ENCODE measurements around the gene CENPF. TPM values are rescaled to one million over a fixed set of nuclear protein-coding genes. Genes with fewer than 3 reads are reported as not detected.

Gene CENPF
- total and polyA plus RNA-seq, 2 donors from 2014 or later, result 0.39 to 3.3 TPM

- no peak overlapping the region for H3K4me3 ChIP-seq (ENCODE audit: low read length in 3 of 3)
- no peaks in the 10 kb centered on the region for H3K36me3 ChIP-seq (ENCODE audit: control insufficient read depth in 2 of 3, insufficient read depth in 3 of 3, low read length in 3 of 3)
- H3K27me3 ChIP-seq (ENCODE audit: control insufficient read depth, insufficient read depth, low read length), result no peaks in the 10 kb centered on the region
- no peaks in the 10 kb centered on the region for H3K9me3 ChIP-seq (ENCODE audit: control insufficient read depth in 2 of 3, insufficient read depth in 1 of 3, low read length in 3 of 3)
- peak; percentile 43 for TF ChIP-seq CTCF (IDR thresholded peaks at IDR 0.05; ENCODE audit: borderline replicate concordance, extremely low read depth, insufficient read depth)
- no peaks in the 10 kb centered on the region for H3K4me1 ChIP-seq (ENCODE audit: control insufficient read depth in 2 of 3, insufficient read depth in 2 of 3, low read depth in 1 of 3, low read length in 3 of 3)
- no peak overlapping the region for H3K9ac ChIP-seq (ENCODE audit: low read length in 3 of 3)
- intact Hi-C loops (cut with DNase I), result no loop called here
- FAIRE-seq, result peak; percentile 35
- DNase-seq, result peak in 2 of 5 donors; percentile 37 to 58
- H3K27ac ChIP-seq (ENCODE audit: low read depth in 2 of 2, low read length in 2 of 2), result no peak overlapping the region
Measured at GRCh38 chr1:214637722-214638458, 34.9 kb downstream of the CENPF start.

- no peaks in the 10 kb centered on the region for H3K27me3 ChIP-seq (ENCODE audit: control insufficient read depth, insufficient read depth, low read length)
- no peaks in the 10 kb centered on the region for H3K4me1 ChIP-seq (ENCODE audit: control insufficient read depth in 2 of 3, insufficient read depth in 2 of 3, low read depth in 1 of 3, low read length in 3 of 3)
- H3K4me3 ChIP-seq (ENCODE audit: low read length in 3 of 3), result no peak overlapping the region
- intact Hi-C loops (cut with DNase I), result no loop called here
- FAIRE-seq (no peak), DNase-seq (no peak)
- H3K9ac ChIP-seq (ENCODE audit: low read length in 3 of 3), result no peak overlapping the region
- no peak for TF ChIP-seq CTCF (IDR thresholded peaks at IDR 0.05; ENCODE audit: borderline replicate concordance, extremely low read depth, insufficient read depth)
- H3K36me3 ChIP-seq (ENCODE audit: control insufficient read depth in 2 of 3, insufficient read depth in 3 of 3, low read length in 3 of 3), result no peaks in the 10 kb centered on the region
- H3K9me3 ChIP-seq (ENCODE audit: control insufficient read depth in 2 of 3, insufficient read depth in 1 of 3, low read length in 3 of 3), result no peaks in the 10 kb centered on the region
- no peak overlapping the region for H3K27ac ChIP-seq (ENCODE audit: low read depth in 2 of 2, low read length in 2 of 2)
Measured at GRCh38 chr1:214638459-214638807, 35.4 kb downstream of the CENPF start.

- Histone ChIP-seq H3K9ac (ENCODE audit: low read length in 3 of 3) (no peak overlapping the region), H3K4me3 (ENCODE audit: low read length in 3 of 3) (no peak overlapping the region), H3K36me3 (ENCODE audit: control insufficient read depth in 2 of 3, insufficient read depth in 3 of 3, low read length in 3 of 3) (no peaks in the 10 kb centered on the region), H3K27ac (ENCODE audit: low read depth in 2 of 2, low read length in 2 of 2) (no peak overlapping the region), H3K9me3 (ENCODE audit: control insufficient read depth in 2 of 3, insufficient read depth in 1 of 3, low read length in 3 of 3) (no peaks in the 10 kb centered on the region), H3K27me3 (ENCODE audit: control insufficient read depth, insufficient read depth, low read length) (no peaks in the 10 kb centered on the region), H3K4me1 (ENCODE audit: control insufficient read depth in 2 of 3, insufficient read depth in 2 of 3, low read depth in 1 of 3, low read length in 3 of 3) (no peaks in the 10 kb centered on the region)
- DNase-seq (no peak), FAIRE-seq (no peak)
- TF ChIP-seq CTCF (IDR thresholded peaks at IDR 0.05; ENCODE audit: borderline replicate concordance, extremely low read depth, insufficient read depth), result no peak
- intact Hi-C loops (cut with DNase I), result no loop called here
Measured at GRCh38 chr1:214638997-214639396, 36.0 kb downstream of the CENPF start.

All from kidney (tissue), 14 donors.